ENCODE measurements around the gene NPAS4. TPM values are rescaled to one million over a fixed set of nuclear protein-coding genes. Genes with fewer than 3 reads are reported as not detected.

The NPAS4 gene
- total RNA-seq, 1 experiment from 2014 or later = not detected

DNA sequence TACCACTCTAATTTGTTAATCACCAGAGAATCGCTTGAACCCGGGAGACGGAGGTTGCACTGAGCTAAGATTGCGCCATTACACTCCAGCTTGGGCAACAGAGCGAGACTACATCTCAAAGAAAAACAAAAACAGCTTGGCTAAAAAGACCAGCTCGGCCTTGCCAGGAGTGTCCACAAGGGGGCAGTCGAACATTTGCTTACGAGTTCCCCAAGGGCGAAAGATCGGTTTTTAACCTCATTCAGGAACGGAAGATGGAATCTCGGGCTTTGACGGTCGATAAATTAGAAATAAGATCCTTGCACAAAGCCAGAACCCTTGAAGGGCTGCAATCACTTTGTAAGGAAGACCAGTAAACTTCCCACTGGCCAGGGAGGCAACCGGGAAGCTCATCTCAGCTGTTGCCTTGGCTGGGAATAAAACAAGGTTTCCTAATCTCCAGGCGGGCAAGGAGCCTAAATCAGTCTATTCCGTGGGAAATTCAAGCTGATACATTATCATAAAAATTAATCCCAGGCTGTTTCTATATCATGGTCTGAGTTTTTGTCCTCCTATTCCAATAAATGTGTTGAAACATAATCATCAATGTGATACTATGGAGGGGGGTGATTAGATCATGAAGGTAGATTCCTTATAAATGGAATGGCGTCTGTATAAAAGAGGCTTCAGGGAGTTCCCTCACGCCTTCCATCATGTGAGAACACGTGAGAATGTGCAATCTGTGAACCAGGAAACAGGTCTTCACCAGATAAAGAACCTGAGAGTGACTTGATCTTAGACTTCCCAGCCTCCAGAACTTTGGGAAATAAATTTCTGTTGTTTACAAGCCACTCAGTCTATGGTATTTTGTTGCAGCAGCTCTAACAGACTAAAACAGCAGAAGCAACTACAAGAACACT lies 34.4 kb upstream of the NPAS4 start:
- H3F3A ChIP-seq (ENCODE audit: insufficient read depth, low read depth) = peaks cover 1% of the 10 kb centered on the region
- H4K20me1 ChIP-seq (ENCODE audit: insufficient read depth) = no peaks in the 10 kb centered on the region
- H3K27me3 ChIP-seq (ENCODE audit: insufficient read depth, low read depth) = peaks cover 6% of the 10 kb centered on the region; the same call in 1 of the 2 replicates
- TF ChIP-seq EZH2 (IDR thresholded peaks at IDR 0.05; ENCODE audit: low read depth) (no peak), CTCF (conservative IDR thresholded peaks at IDR 0.05) (peak; percentile 97)
- no peaks in the 10 kb centered on the region for H3K9me3 ChIP-seq (ENCODE audit: insufficient read depth, low read depth)
- H3K79me2 ChIP-seq (ENCODE audit: low read depth) = no peaks in the 10 kb centered on the region
- peak overlapping the region; percentile 75 for H3K4me2 ChIP-seq
- no peaks in the 10 kb centered on the region for H3K36me3 ChIP-seq (ENCODE audit: low read depth)
- intact Hi-C loops (cut with micrococcal nuclease; ENCODE audit: unreplicated experiment) = loop anchor here (2.0 to 5.0 kb wide), 2 partner anchors 16 to 164 kb away; partner anchors contain the start of gene SLC29A2
- BruUV-seq (replicated peaks) = no TSS peak
- H3K4me3 ChIP-seq = peak overlapping the region; percentile 37; the same call in 1 of the 2 replicates
- peak overlapping the region; percentile 71; the same call in 1 of the 2 replicates for H2AFZ ChIP-seq
- H3K4me1 ChIP-seq (replicated peaks; ENCODE audit: insufficient read depth) = no peaks in the 10 kb centered on the region
- H3K9me2 ChIP-seq (ENCODE audit: insufficient read depth) = no peaks in the 10 kb centered on the region
- CTCF ChIA-PET = interaction anchor here (0.7 to 1.5 kb wide), 12 partner anchors 9 to 292 kb away, joined by 3 to 15 read pairs (median 7); partner anchors contain the start of genes RBM4B, RIN1 and SLC29A2
- H3K27ac ChIP-seq = no peak overlapping the region
- DNase-seq = peak; percentile 79 to 82
- POLR2A ChIA-PET (ENCODE audit: unreplicated experiment) = interaction anchor here (0.6 to 1.0 kb wide), 2 partner anchors 74 to 292 kb away, joined by 7 to 11 read pairs; no protein-coding TSS in a partner anchor

DNA sequence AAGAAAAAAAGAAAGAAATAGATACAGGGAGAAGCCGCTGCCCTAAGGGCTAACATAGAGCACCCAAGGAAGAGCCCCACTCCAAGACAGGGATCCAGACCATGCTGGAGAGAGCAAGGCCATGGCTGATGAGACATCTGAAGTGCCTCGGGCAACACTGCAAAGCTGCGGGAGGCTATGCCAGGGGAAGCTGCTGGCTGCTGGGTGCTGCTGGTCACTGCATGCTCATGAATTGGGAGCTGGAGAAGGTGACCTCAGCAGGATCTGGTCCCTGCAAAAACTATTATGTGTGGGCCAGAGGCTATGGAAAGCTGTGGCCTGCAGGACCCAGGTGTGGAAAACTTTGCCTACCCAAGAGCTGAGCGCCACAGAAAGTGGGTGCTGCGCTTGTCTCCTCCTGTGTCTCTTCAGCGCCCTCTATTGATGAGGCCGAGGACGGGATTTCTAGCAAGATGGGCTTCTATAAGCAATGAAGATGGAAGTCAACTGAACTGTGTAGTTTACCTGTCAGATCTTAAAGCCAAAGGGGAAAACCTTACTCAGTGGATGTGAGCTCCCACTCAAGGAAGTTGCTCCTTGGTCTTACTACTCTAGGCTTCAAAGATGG lies 32.0 kb upstream of the NPAS4 start:
- Histone ChIP-seq H3K27ac (no peak overlapping the region), H3K4me2 (no peak overlapping the region), H4K20me1 (ENCODE audit: insufficient read depth) (no peaks in the 10 kb centered on the region), H3K4me3 (no peak overlapping the region), H3K9me2 (ENCODE audit: insufficient read depth) (no peaks in the 10 kb centered on the region), H3K36me3 (ENCODE audit: low read depth) (no peaks in the 10 kb centered on the region), H3K79me2 (ENCODE audit: low read depth) (no peaks in the 10 kb centered on the region), H3K9me3 (ENCODE audit: insufficient read depth, low read depth) (no peaks in the 10 kb centered on the region), H3F3A (ENCODE audit: insufficient read depth, low read depth) (peaks cover under 1% of the 10 kb centered on the region), H3K27me3 (ENCODE audit: insufficient read depth, low read depth) (peaks cover 11% of the 10 kb centered on the region; the same call in 1 of the 2 replicates), H2AFZ (no peak overlapping the region), H3K4me1 (replicated peaks; ENCODE audit: insufficient read depth) (no peaks in the 10 kb centered on the region)
- intact Hi-C loops (cut with micrococcal nuclease; ENCODE audit: unreplicated experiment) = loop anchor here (1.0 to 5.0 kb wide), 2 partner anchors 77 to 167 kb away; no protein-coding TSS in a partner anchor
- no TSS peak for BruUV-seq (replicated peaks)
- peak; percentile 57 to 77 for DNase-seq
- no peak for TF ChIP-seq EZH2 (IDR thresholded peaks at IDR 0.05; ENCODE audit: low read depth)
- TF ChIP-seq CTCF (conservative IDR thresholded peaks at IDR 0.05) = peak; percentile 82
- POLR2A ChIA-PET (ENCODE audit: unreplicated experiment) = interaction anchor here (0.5 to 0.6 kb wide), 3 partner anchors 13 to 385 kb away, joined by 5 to 6 read pairs (median 5); no protein-coding TSS in a partner anchor
- CTCF ChIA-PET = interaction anchor here (0.5 to 1.6 kb wide), 13 partner anchors 9 to 722 kb away, joined by 3 to 10 read pairs (median 4); partner anchors contain the start of genes RIN1 and YIF1A

DNA sequence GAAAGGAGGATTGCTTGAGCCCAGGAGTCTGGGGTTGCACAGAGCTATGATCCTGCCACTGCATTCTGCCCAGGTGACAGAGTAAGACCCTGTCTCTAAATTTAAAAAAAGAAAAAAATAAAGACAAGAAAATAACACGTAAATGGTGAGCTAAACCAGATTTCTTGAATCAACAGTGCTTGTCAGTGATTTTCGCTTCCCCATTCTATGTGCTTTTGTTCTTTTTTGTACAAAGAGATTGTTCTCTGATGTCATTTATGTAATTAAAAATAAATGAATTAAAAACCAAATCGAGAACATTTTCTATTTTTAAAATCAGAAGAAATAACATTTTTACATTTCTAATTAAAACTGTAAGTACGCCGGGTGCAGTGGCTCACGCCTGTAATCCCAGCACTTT lies 29.5 kb upstream of the NPAS4 start:
- Histone ChIP-seq H3K36me3 (ENCODE audit: low read depth) (no peaks in the 10 kb centered on the region), H4K20me1 (ENCODE audit: insufficient read depth) (no peaks in the 10 kb centered on the region), H3K27ac (no peak overlapping the region), H3K9me2 (ENCODE audit: insufficient read depth) (no peaks in the 10 kb centered on the region), H3K4me3 (no peak overlapping the region), H3K27me3 (ENCODE audit: insufficient read depth, low read depth) (peaks cover 16% of the 10 kb centered on the region; the same call in 1 of the 2 replicates), H2AFZ (no peak overlapping the region), H3K4me2 (no peak overlapping the region), H3K4me1 (replicated peaks; ENCODE audit: insufficient read depth) (no peaks in the 10 kb centered on the region), H3F3A (ENCODE audit: insufficient read depth, low read depth) (peaks cover 5% of the 10 kb centered on the region; the same call in 1 of the 2 replicates), H3K9me3 (ENCODE audit: insufficient read depth, low read depth) (no peaks in the 10 kb centered on the region), H3K79me2 (ENCODE audit: low read depth) (no peaks in the 10 kb centered on the region)
- DNase-seq = no peak
- ChIA-PET CTCF (no interaction called here), POLR2A (ENCODE audit: unreplicated experiment) (no interaction called here)
- no TSS peak for BruUV-seq (replicated peaks)
- intact Hi-C loops (cut with micrococcal nuclease; ENCODE audit: unreplicated experiment) = no loop called here
- TF ChIP-seq CTCF (conservative IDR thresholded peaks at IDR 0.05) = no peak
- TF ChIP-seq EZH2 (IDR thresholded peaks at IDR 0.05; ENCODE audit: low read depth) = no peak

Data from PC-9 (cell line).